ENCODE data around the gene SLC7A14. TPM values are rescaled to one million over a fixed set of nuclear protein-coding genes. Genes with fewer than 3 reads are reported as not detected.

The SLC7A14 gene
- total and polyA plus RNA-seq, 10 of the 15 experiments (the other 5 are each of a cell fraction or from before 2014, with no cell fraction given), result not detected

DNA sequence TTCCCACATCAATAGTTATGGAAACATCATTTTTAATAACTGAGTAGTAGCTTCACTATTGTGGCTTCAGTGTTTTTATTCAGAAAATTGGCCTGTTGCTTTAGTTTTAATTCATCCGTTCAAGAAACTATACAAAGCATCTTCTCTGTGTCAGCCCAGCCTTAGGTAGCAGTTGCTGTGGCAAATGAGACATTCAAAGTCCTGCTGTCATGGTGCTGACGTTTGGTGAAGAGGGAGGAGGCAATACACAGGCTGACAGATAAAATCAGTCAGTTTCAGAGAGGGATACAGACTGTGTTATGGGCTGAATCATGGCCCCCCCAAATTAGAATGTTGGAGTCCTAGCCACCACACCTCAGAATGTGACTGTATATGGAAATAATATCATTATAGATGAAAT is 56.5 kb downstream of the SLC7A14 start:
- CTCF ChIA-PET, result no interaction called here
- no peaks in the 10 kb centered on the region for H4K20me1 ChIP-seq (ENCODE audit: control insufficient read depth, insufficient read depth)
- H3K27ac ChIP-seq (ENCODE audit: control insufficient read depth, insufficient read depth), result no peak overlapping the region
- 10% methylated on average over 2 of the region's 2 CpGs for WGBS (ENCODE audit: insufficient coverage, insufficient replicate concordance, low lambda C conversion rate, missing lambda C conversion rate)
- H3K4me3 ChIP-seq, result no peak overlapping the region
- H3K36me3 ChIP-seq (ENCODE audit: control insufficient read depth in 2 of 2, insufficient read depth in 2 of 2, low read length in 1 of 2), result no peaks in the 10 kb centered on the region
- no peak overlapping the region for H3K4me2 ChIP-seq (ENCODE audit: control insufficient read depth, insufficient read depth)
- in situ Hi-C loops (cut with MboI), result no loop called here
- intact Hi-C loops (cut with micrococcal nuclease; ENCODE audit: unreplicated experiment), result no loop called here
- SMC1A ChIA-PET (ENCODE audit: uncharacterized antibody, unreplicated experiment), result no interaction called here
- FAIRE-seq (no peak), DNase-seq (ENCODE audit: low read depth, low spot score) (no peak), ATAC-seq (no peak)
- no peaks in the 10 kb centered on the region for H3K9me3 ChIP-seq (replicated peaks; ENCODE audit: control insufficient read depth, insufficient read depth, low read length)
- POLR2A ChIA-PET, result no interaction called here
- H3K79me2 ChIP-seq (ENCODE audit: control insufficient read depth, insufficient read depth, low read length), result no peaks in the 10 kb centered on the region
- no peaks in the 10 kb centered on the region for H3K4me1 ChIP-seq (ENCODE audit: control insufficient read depth, insufficient read depth, low read length)
- H2AFZ ChIP-seq (ENCODE audit: control insufficient read depth, low read depth, low read length), result no peak overlapping the region
- no TSS peak for BruUV-seq (replicated peaks)
- RAD21 ChIA-PET (ENCODE audit: unreplicated experiment), result no interaction called here
- no peak for TF ChIP-seq HDAC2 (IDR thresholded peaks at IDR 0.05)
- TF ChIP-seq, protein P1, sequence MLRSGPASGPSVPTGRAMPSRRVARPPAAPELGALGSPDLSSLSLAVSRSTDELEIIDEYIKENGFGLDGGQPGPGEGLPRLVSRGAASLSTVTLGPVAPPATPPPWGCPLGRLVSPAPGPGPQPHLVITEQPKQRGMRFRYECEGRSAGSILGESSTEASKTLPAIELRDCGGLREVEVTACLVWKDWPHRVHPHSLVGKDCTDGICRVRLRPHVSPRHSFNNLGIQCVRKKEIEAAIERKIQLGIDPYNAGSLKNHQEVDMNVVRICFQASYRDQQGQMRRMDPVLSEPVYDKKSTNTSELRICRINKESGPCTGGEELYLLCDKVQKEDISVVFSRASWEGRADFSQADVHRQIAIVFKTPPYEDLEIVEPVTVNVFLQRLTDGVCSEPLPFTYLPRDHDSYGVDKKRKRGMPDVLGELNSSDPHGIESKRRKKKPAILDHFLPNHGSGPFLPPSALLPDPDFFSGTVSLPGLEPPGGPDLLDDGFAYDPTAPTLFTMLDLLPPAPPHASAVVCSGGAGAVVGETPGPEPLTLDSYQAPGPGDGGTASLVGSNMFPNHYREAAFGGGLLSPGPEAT (IDR thresholded peaks at IDR 0.05; ENCODE audit: low read depth), result no peak
- TF ChIP-seq NR2F1 (conservative IDR thresholded peaks at IDR 0.05), result no peak
- H3K27me3 ChIP-seq (replicated peaks in 1 of 2; ENCODE audit: control insufficient read depth in 2 of 2, insufficient read depth in 2 of 2, low read length in 1 of 2), result peaks cover 0 to 2% of the 10 kb centered on the region in 2 experiments; a peak in 2 of 4 replicates
- H3K9ac ChIP-seq (ENCODE audit: control insufficient read depth, insufficient read depth, low read length), result no peak overlapping the region

GRCh38 chr3:170528726-170529125 is 57.1 kb downstream of the SLC7A14 start:
- H2AFZ ChIP-seq (ENCODE audit: control insufficient read depth, low read depth, low read length), result no peak overlapping the region
- H3K9me3 ChIP-seq (replicated peaks; ENCODE audit: control insufficient read depth, insufficient read depth, low read length), result no peaks in the 10 kb centered on the region
- no peaks in the 10 kb centered on the region for H3K79me2 ChIP-seq (ENCODE audit: control insufficient read depth, insufficient read depth, low read length)
- no peak overlapping the region for H3K9ac ChIP-seq (ENCODE audit: control insufficient read depth, insufficient read depth, low read length)
- ATAC-seq (no peak), FAIRE-seq (no peak), DNase-seq (ENCODE audit: low read depth, low spot score) (no peak)
- H3K4me1 ChIP-seq (ENCODE audit: control insufficient read depth, insufficient read depth, low read length), result no peaks in the 10 kb centered on the region
- 10% methylated on average over 8 of the region's 8 CpGs for WGBS (ENCODE audit: insufficient coverage, insufficient replicate concordance, low lambda C conversion rate, missing lambda C conversion rate)
- intact Hi-C loops (cut with micrococcal nuclease; ENCODE audit: unreplicated experiment) (no loop called here), in situ Hi-C loops (cut with MboI) (no loop called here)
- CTCF ChIA-PET, result interaction anchor here (1.2 kb wide), 1 partner anchor 282 kb away, joined by 3 read pairs; no protein-coding TSS in a partner anchor
- no TSS peak for BruUV-seq (replicated peaks)
- SMC1A ChIA-PET (ENCODE audit: uncharacterized antibody, unreplicated experiment), result interaction anchor here (0.6 kb wide), 1 partner anchor 205 kb away, joined by 3 read pairs; no protein-coding TSS in a partner anchor
- POLR2A ChIA-PET, result interaction anchor here (0.6 kb wide), 1 partner anchor 1785 kb away, joined by 3 read pairs; no protein-coding TSS in a partner anchor
- H4K20me1 ChIP-seq (ENCODE audit: control insufficient read depth, insufficient read depth), result no peaks in the 10 kb centered on the region
- RAD21 ChIA-PET (ENCODE audit: unreplicated experiment), result no interaction called here
- H3K4me2 ChIP-seq (ENCODE audit: control insufficient read depth, insufficient read depth), result no peak overlapping the region
- H3K36me3 ChIP-seq (ENCODE audit: control insufficient read depth in 2 of 2, insufficient read depth in 2 of 2, low read length in 1 of 2), result no peaks in the 10 kb centered on the region
- H3K27ac ChIP-seq (ENCODE audit: control insufficient read depth, insufficient read depth), result no peak overlapping the region
- H3K4me3 ChIP-seq, result no peak overlapping the region
- peaks cover 0 to 2% of the 10 kb centered on the region in 2 experiments; a peak in 2 of 4 replicates for H3K27me3 ChIP-seq (replicated peaks in 1 of 2; ENCODE audit: control insufficient read depth in 2 of 2, insufficient read depth in 2 of 2, low read length in 1 of 2)
- TF ChIP-seq HSF1 (IDR thresholded peaks at IDR 0.05; ENCODE audit: low read depth, low read length) (no peak), MEF2A (IDR thresholded peaks at IDR 0.05; ENCODE audit: insufficient read depth, low read depth, low read length) (no peak), ESRRA (IDR thresholded peaks at IDR 0.05; ENCODE audit: low read length) (no peak), YY1 (IDR thresholded peaks at IDR 0.05; ENCODE audit: low read depth, low read length) (no peak), IKZF2 (IDR thresholded peaks at IDR 0.05) (no peak), KLF5 (IDR thresholded peaks at IDR 0.05; ENCODE audit: partially characterized antibody) (no peak), GABPA (IDR thresholded peaks at IDR 0.05; ENCODE audit: low read depth) (no peak), POLR2A (IDR thresholded peaks at IDR 0.05; ENCODE audit: low read depth, low read length) (no peak), IRF5 (IDR thresholded peaks at IDR 0.05; ENCODE audit: borderline replicate concordance) (no peak), CEBPB (IDR thresholded peaks at IDR 0.05; ENCODE audit: borderline replicate concordance in 1 of 2, low read depth in 2 of 2, low read length in 2 of 2) (no peak)
- TF ChIP-seq, protein P2, sequence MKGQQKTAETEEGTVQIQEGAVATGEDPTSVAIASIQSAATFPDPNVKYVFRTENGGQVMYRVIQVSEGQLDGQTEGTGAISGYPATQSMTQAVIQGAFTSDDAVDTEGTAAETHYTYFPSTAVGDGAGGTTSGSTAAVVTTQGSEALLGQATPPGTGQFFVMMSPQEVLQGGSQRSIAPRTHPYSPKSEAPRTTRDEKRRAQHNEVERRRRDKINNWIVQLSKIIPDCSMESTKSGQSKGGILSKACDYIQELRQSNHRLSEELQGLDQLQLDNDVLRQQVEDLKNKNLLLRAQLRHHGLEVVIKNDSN (IDR thresholded peaks at IDR 0.05; ENCODE audit: borderline replicate concordance, extremely low read length, insufficient read depth, low read depth, low read length), result no peak
